K562 (cell line): ENCODE results near the gene PYGO2. TPM values are rescaled to one million over a fixed set of nuclear protein-coding genes. Genes with fewer than 3 reads are reported as not detected.

Experiments used
- ATAC-seq: fragments of 200-7000 bp; cut with Tn5 transposase; 3 replicates; pipeline ENCODE4 v1.9.1; 2020; ENCODE audit warnings: moderate library complexity
- BruUV-seq: library from RNA; stranded (reverse); fragments of 400-500 nt; replicated peaks from 2 replicates; lab custom pipeline; 2021; lab: Mats Ljungman, UMichigan
- CTCF ChIA-PET: fragments of 300-600 bp; formaldehyde crosslinking; extraction: SDS; loops from one replicate; lab custom pipeline; 2021; ENCODE audit warnings: low intra/inter-chr PET ratio; lab: Yijun Ruan, JAX
- POLR2A ChIA-PET: fragments of 300-600, 350-650 bp; sonication (Branson Sonifier 250); formaldehyde crosslinking; extraction: SDS; loops from one replicate; lab custom pipeline; 2021; ENCODE audit warnings: antibody characterized with exemption, inconsistent platforms; lab: Yijun Ruan, JAX
- DNase-seq, 4 experiments: peaks; one replicate each; pipeline versions ENCODE4 v3.0.0 to v3.0.0-alpha.2; 2011 to 2018; ENCODE audit warnings: low spot score in 3 of 4, mixed read lengths in 3 of 4; ENCODE audit errors: extremely low read depth in 1 of 4
- FAIRE-seq: peaks from 2 replicates; lab custom pipeline; 2011; peaks lifted over from hg19 to GRCh38; lab: Jason Lieb, UNC
- H2AFZ ChIP-seq: 2 replicates; pipeline ENCODE4 v1.6.0; 2011; ENCODE audit warnings: low read depth, low read length, control low read depth, inconsistent platforms
- H3K27ac ChIP-seq: fragments of 200-600 bp; 3 replicates; pipeline ENCODE4 v1.8.0; 2011; ENCODE audit warnings: low read depth, mild to moderate bottlenecking, control low read depth, inconsistent platforms, low read length, moderate library complexity, mixed read lengths; ENCODE audit errors: extremely low read depth
- H3K27me3 ChIP-seq, 2 experiments: fragments of 300-600 bp in 1 of 2; 2 replicates in 1 of 2; 3 replicates in 1 of 2; pipeline versions ENCODE4 v1.6.0 to v1.8.0; 2011; ENCODE audit warnings: inconsistent platforms in 2 of 2, low read length in 2 of 2, mild to moderate bottlenecking in 1 of 2, mixed read lengths in 1 of 2, moderate library complexity in 1 of 2; ENCODE audit not compliant: control insufficient read depth in 2 of 2, insufficient read depth in 2 of 2
- H3K36me3 ChIP-seq: fragments of 300-600 bp; 3 replicates; pipeline ENCODE4 v1.8.0; 2011; ENCODE audit warnings: mild to moderate bottlenecking, low read length, inconsistent platforms; ENCODE audit not compliant: control insufficient read depth, insufficient read depth
- H3K4me1 ChIP-seq, 2 experiments: fragments of 200-600 bp in 1 of 2; replicated peaks in 1 of 2; 2 replicates in 1 of 2; 3 replicates in 1 of 2; pipeline versions ENCODE4 v1.5.1 to v1.8.0; 2011; ENCODE audit warnings: inconsistent platforms in 2 of 2, low read length in 2 of 2, mild to moderate bottlenecking in 1 of 2, mixed read lengths in 1 of 2, moderate library complexity in 1 of 2; ENCODE audit not compliant: control insufficient read depth in 2 of 2, insufficient read depth in 2 of 2
- H3K4me2 ChIP-seq: 2 replicates; pipeline ENCODE4 v1.6.1; 2011; ENCODE audit warnings: low read length, control low read depth, inconsistent platforms, mixed read lengths; ENCODE audit not compliant: insufficient read depth
- H3K4me3 ChIP-seq: fragments of 200-600 bp; sonication (generic), shearing (Covaris generic); 2 replicates; pipeline ENCODE4 v1.5.1; 2016; ENCODE audit warnings: control low read depth, inconsistent platforms
- H3K79me2 ChIP-seq: fragments of 200-600 bp; 3 replicates; pipeline ENCODE4 v1.8.0; 2011; ENCODE audit warnings: low read length, inconsistent platforms; ENCODE audit not compliant: control insufficient read depth, insufficient read depth
- H3K9ac ChIP-seq, 2 experiments: 2 replicates each; pipeline versions ENCODE4 v1.6.0 to v1.6.1; 2011; ENCODE audit warnings: low read depth in 2 of 2, low read length in 2 of 2, control low read depth in 1 of 2, inconsistent platforms in 1 of 2, mild to moderate bottlenecking in 1 of 2, mixed read lengths in 1 of 2; ENCODE audit not compliant: insufficient read depth in 1 of 2
- H3K9me1 ChIP-seq: one replicate; pipeline ENCODE4 v1.6.0; 2011; ENCODE audit warnings: inconsistent platforms, mild to moderate bottlenecking, low read length, moderate library complexity; ENCODE audit not compliant: control insufficient read depth, insufficient read depth
- H3K9me3 ChIP-seq: replicated peaks from 2 replicates; pipeline ENCODE4 v1.5.1; 2011; ENCODE audit warnings: low read depth, low read length, inconsistent platforms; ENCODE audit not compliant: control insufficient read depth, insufficient read depth
- H4K20me1 ChIP-seq: replicated peaks from 2 replicates; pipeline ENCODE4 v1.6.1; 2011; ENCODE audit warnings: low read length, inconsistent platforms, mixed read lengths; ENCODE audit not compliant: control insufficient read depth, insufficient read depth
- BMI1 ChIP-seq: fragments of 150-350 bp; IDR thresholded peaks from 2 replicates; pipeline ENCODE4 v1.6.1; 2014; ENCODE audit warnings: low read length
- CHD2 ChIP-seq: IDR thresholded peaks from 2 replicates; pipeline ENCODE4 v1.6.1; 2011; ENCODE audit warnings: low read depth, low read length
- KAT7 ChIP-seq: sonication (generic); formaldehyde crosslinking; IDR thresholded peaks from 2 replicates; pipeline ENCODE4 v1.8.0; 2022; ENCODE audit warnings: missing genetic modification reagents, mild to moderate bottlenecking, borderline replicate concordance
- SETDB1 ChIP-seq: IDR thresholded peaks from one replicate; pipeline ENCODE4 v1.6.1; 2012; ENCODE audit warnings: low read length, control low read depth, inconsistent platforms
- TARDBP ChIP-seq: fragments of 450-650 bp; IDR thresholded peaks from 2 replicates; pipeline ENCODE4 v1.6.1; 2016
- TBP ChIP-seq: optimal IDR thresholded peaks from 2 replicates; pipeline ENCODE3; 2011; ENCODE audit warnings: low read depth, low read length, improper control_type of control experiment
- ZBTB8A ChIP-seq: fragments of 450-650 bp; IDR thresholded peaks from 2 replicates; pipeline ENCODE4 v1.6.1; 2018; ENCODE audit warnings: mild to moderate bottlenecking, moderate library complexity; ENCODE audit not compliant: partially characterized antibody
- ZNF41 ChIP-seq: fragments of 250-450 bp; sonication (Bioruptor Pico); conservative IDR thresholded peaks from 2 replicates; pipeline ENCODE4 v1.4.0; 2020; ENCODE audit warnings: mild to moderate bottlenecking
- ZNF764 ChIP-seq: fragments of 250-450 bp; sonication (Bioruptor Pico); IDR thresholded peaks from 2 replicates; pipeline ENCODE4 v1.4.0; 2020; ENCODE audit warnings: low read depth, mild to moderate bottlenecking, moderate library complexity
- WGBS: fragments of 100-300 bp; shearing (Covaris generic); methylation state at CpG from one replicate; pipeline ENCODE4 v1.1.6; 2016; ENCODE audit warnings: low coverage, mixed read lengths; ENCODE audit not compliant: insufficient coverage; ENCODE audit errors: missing lambda C conversion rate; 5-methylcytosine and 5-hydroxymethylcytosine counted together
- in situ Hi-C: fragments of 300-500 bp; cut with MboI; formaldehyde crosslinking; loops from 4 replicates; pipeline ENCODE4 v1.15.0; 2018; ENCODE audit warnings: inconsistent platforms, mixed read lengths
- intact Hi-C: fragments of 100-400 bp; cut with micrococcal nuclease; formaldehyde crosslinking; loops from 2 replicates; pipeline ENCODE4 v1.14.2; 2022
- polyA plus RNA-seq, 8 experiments: library from polyadenylated mRNA; depleted of rRNA in 4 of 8; stranded (reverse) in 5 of 8; unstranded in 3 of 8; fragments of >200 nt; fragmentation: Nextera tagmentation in 2 of 8; fragmentation: Illumina TruSeq in 1 of 8; extraction: Ambion mirVana in 2 of 8; extraction: Trizol in 1 of 8; gene quantifications; 2 replicates each; pipeline versions ENCODE4 v1.2.1 to v1.2.3, GENCODE V29; 2011 to 2014; ENCODE audit warnings: inconsistent platforms in 1 of 8, missing spikeins in 1 of 8
- total RNA-seq, 7 experiments: library from RNA; depleted of rRNA in 6 of 7; stranded (reverse); fragments of >200 nt in 6 of 7; fragmentation: Illumina TruSeq in 2 of 7; extraction: Trizol in 2 of 7; gene quantifications; 2 replicates each; pipeline versions ENCODE4 v1.2.1 to v1.2.3, GENCODE V29; 2011 to 2021; ENCODE audit warnings: low replicate concordance in 1 of 7
- TF ChIP-seq, protein P1 (sequence below): sonication (generic); formaldehyde crosslinking; IDR thresholded peaks from 2 replicates; pipeline ENCODE4 v1.8.0; 2022; ENCODE audit warnings: mild to moderate bottlenecking, missing genetic modification reagents
- TF ChIP-seq, protein P2 (sequence below), 2 experiments: fragments of 450-650 bp; IDR thresholded peaks; 2 replicates each; pipeline ENCODE4 v1.6.1; 2016
- TF ChIP-seq, protein P3 (sequence below): sonication (generic); formaldehyde crosslinking; IDR thresholded peaks from 2 replicates; pipeline ENCODE4 v1.8.0; 2023; ENCODE audit warnings: missing genetic modification reagents, mild to moderate bottlenecking, borderline replicate concordance

PYGO2 gene
- total and polyA plus RNA-seq, 9 of the 15 experiments (the other 6 are each of a cell fraction or from before 2014, with no cell fraction given) = 8.3 to 36.2 (median 18.2) TPM

DNA sequence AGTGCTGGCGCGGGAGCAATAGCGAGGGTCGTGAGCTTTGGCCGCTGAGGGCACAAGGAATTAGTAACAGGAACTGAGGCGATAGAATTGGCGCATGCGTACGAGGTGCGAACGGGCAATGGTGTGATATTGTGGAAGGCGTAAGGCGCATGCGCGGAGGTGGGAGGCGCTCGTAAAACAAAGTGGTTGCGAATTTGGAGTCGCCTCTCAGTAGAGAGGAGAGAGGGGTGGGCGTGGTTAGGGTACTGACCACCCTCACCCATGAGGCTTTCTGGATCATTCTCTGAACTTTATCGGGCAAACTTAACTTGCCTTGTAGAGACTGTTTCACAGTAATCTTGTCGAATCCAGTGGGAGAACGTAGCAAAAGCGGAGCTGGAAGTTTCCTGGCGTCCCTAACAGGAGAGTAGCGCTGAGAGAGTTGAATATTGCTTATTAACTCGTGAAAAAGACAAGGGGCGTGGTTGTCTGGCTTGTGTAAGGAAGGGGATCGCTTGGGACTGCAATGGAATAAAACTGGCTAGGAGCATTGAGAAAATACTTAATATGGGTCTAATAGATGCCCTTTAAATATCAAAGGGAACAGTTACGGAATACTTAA lies 13.3 kb upstream of the PYGO2 start:
- H3K9ac ChIP-seq = peak overlapping the region; percentile 89 to 97
- H3K27ac ChIP-seq = peak overlapping the region; percentile 99
- H3K79me2 ChIP-seq = peaks cover 79% of the 10 kb centered on the region
- no peaks in the 10 kb centered on the region for H4K20me1 ChIP-seq
- FAIRE-seq (no peak), DNase-seq (peak; percentile 84 to 98 (median 89)), ATAC-seq (peak; percentile 58)
- ChIA-PET CTCF (interaction anchor here (0.6 to 2.3 kb wide), 4 partner anchors 21 to 43 kb away, joined by 3 to 11 read pairs (median 4); no protein-coding TSS in a partner anchor), POLR2A (interaction anchor here (0.6 to 8.3 kb wide), 10 partner anchors 8 to 45 kb away, joined by 3 to 80 read pairs (median 4); partner anchors contain the start of genes FLAD1, LENEP, PBXIP1 and PYGO2)
- peak overlapping the region; percentile 98 for H3K4me2 ChIP-seq
- peaks cover 39 to 46% of the 10 kb centered on the region in 2 experiments for H3K4me1 ChIP-seq
- no peaks in the 10 kb centered on the region for H3K9me1 ChIP-seq
- 1% methylated on average over 28 of the region's 30 CpGs for WGBS
- H3K4me3 ChIP-seq = peak overlapping the region; percentile 66
- in situ Hi-C loops = no loop called here
- BruUV-seq = no TSS peak
- H2AFZ ChIP-seq = peak overlapping the region; percentile 81
- intact Hi-C loops = loop anchor here (1.0 to 5.0 kb wide), 2 partner anchors 26 to 87 kb away; partner anchors contain the start of gene EFNA4
- no peaks in the 10 kb centered on the region for H3K9me3 ChIP-seq
- H3K27me3 ChIP-seq = no peaks in the 10 kb centered on the region; a peak in 1 of 5 replicates
- peaks cover 33% of the 10 kb centered on the region for H3K36me3 ChIP-seq
- TF ChIP-seq TARDBP (no peak), KAT7 (CRISPR knock-in tag) (0 out of 2 replicates have a peak, but pooled peaks have one; percentile 80), TBP (peak; percentile 86), ZNF41 (peak; percentile 35; the same call in 1 of the 2 replicates), ZBTB8A (no peak), CHD2 (no peak), BMI1 (no peak), SETDB1 (no peak), ZNF764 (CRISPR knock-in tag) (no peak)
- TF ChIP-seq, protein P1, sequence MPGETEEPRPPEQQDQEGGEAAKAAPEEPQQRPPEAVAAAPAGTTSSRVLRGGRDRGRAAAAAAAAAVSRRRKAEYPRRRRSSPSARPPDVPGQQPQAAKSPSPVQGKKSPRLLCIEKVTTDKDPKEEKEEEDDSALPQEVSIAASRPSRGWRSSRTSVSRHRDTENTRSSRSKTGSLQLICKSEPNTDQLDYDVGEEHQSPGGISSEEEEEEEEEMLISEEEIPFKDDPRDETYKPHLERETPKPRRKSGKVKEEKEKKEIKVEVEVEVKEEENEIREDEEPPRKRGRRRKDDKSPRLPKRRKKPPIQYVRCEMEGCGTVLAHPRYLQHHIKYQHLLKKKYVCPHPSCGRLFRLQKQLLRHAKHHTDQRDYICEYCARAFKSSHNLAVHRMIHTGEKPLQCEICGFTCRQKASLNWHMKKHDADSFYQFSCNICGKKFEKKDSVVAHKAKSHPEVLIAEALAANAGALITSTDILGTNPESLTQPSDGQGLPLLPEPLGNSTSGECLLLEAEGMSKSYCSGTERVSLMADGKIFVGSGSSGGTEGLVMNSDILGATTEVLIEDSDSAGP (CRISPR knock-in tag) = no peak
- TF ChIP-seq, protein P2, sequence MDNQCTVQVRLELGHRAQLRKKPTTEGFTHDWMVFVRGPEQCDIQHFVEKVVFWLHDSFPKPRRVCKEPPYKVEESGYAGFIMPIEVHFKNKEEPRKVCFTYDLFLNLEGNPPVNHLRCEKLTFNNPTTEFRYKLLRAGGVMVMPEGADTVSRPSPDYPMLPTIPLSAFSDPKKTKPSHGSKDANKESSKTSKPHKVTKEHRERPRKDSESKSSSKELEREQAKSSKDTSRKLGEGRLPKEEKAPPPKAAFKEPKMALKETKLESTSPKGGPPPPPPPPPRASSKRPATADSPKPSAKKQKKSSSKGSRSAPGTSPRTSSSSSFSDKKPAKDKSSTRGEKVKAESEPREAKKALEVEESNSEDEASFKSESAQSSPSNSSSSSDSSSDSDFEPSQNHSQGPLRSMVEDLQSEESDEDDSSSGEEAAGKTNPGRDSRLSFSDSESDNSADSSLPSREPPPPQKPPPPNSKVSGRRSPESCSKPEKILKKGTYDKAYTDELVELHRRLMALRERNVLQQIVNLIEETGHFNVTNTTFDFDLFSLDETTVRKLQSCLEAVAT (IDR thresholded peaks at IDR 0.05) = peak in 1 of 2 experiments; percentile 39; a peak in 2 of 4 replicates
- TF ChIP-seq, protein P3, sequence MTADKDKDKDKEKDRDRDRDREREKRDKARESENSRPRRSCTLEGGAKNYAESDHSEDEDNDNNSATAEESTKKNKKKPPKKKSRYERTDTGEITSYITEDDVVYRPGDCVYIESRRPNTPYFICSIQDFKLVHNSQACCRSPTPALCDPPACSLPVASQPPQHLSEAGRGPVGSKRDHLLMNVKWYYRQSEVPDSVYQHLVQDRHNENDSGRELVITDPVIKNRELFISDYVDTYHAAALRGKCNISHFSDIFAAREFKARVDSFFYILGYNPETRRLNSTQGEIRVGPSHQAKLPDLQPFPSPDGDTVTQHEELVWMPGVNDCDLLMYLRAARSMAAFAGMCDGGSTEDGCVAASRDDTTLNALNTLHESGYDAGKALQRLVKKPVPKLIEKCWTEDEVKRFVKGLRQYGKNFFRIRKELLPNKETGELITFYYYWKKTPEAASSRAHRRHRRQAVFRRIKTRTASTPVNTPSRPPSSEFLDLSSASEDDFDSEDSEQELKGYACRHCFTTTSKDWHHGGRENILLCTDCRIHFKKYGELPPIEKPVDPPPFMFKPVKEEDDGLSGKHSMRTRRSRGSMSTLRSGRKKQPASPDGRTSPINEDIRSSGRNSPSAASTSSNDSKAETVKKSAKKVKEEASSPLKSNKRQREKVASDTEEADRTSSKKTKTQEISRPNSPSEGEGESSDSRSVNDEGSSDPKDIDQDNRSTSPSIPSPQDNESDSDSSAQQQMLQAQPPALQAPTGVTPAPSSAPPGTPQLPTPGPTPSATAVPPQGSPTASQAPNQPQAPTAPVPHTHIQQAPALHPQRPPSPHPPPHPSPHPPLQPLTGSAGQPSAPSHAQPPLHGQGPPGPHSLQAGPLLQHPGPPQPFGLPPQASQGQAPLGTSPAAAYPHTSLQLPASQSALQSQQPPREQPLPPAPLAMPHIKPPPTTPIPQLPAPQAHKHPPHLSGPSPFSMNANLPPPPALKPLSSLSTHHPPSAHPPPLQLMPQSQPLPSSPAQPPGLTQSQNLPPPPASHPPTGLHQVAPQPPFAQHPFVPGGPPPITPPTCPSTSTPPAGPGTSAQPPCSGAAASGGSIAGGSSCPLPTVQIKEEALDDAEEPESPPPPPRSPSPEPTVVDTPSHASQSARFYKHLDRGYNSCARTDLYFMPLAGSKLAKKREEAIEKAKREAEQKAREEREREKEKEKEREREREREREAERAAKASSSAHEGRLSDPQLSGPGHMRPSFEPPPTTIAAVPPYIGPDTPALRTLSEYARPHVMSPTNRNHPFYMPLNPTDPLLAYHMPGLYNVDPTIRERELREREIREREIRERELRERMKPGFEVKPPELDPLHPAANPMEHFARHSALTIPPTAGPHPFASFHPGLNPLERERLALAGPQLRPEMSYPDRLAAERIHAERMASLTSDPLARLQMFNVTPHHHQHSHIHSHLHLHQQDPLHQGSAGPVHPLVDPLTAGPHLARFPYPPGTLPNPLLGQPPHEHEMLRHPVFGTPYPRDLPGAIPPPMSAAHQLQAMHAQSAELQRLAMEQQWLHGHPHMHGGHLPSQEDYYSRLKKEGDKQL = 0 out of 2 replicates have a peak, but pooled peaks have one; percentile 71
